DOHH2 (cell line): ENCODE data around the gene TMEFF2.

ENCODE experiments used
- EZH2phosphoT487 ChIP-seq: fragments of 200-600 bp; sonication (generic); IDR thresholded peaks from 2 replicates; pipeline ENCODE4 v1.6.1; 2017; ENCODE audit warnings: borderline replicate concordance, mild to moderate bottlenecking, antibody characterized with exemption, low read length, moderate library complexity, mixed read lengths
- TF ChIP-seq, protein P1 (sequence below): fragments of 200-600 bp; sonication (generic); IDR thresholded peaks from one replicate; pipeline ENCODE4 v1.5.1; 2014; ENCODE audit warnings: antibody characterized with exemption, mild to moderate bottlenecking, low read depth, low read length; ENCODE audit not compliant: poor library complexity, severe bottlenecking

DNA sequence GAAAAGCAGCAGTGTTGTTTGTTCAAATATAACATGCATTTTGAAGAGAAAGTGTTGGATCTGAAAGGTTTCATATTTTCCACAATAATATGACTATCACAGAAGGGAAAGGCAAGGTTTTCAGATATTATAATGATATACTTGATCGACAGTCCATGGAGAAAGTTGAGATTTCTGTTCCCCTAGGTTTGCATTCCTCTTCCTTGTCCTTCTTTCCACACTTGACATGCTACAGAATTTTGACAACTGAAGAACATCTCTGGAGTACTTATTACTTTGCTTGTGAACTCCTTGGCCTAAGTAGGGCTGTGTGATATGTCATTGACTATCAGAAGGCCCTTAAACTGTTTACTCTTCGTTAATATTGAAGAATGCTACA, 46.5 kb downstream of the TMEFF2 start:
- TF ChIP-seq, protein P1, sequence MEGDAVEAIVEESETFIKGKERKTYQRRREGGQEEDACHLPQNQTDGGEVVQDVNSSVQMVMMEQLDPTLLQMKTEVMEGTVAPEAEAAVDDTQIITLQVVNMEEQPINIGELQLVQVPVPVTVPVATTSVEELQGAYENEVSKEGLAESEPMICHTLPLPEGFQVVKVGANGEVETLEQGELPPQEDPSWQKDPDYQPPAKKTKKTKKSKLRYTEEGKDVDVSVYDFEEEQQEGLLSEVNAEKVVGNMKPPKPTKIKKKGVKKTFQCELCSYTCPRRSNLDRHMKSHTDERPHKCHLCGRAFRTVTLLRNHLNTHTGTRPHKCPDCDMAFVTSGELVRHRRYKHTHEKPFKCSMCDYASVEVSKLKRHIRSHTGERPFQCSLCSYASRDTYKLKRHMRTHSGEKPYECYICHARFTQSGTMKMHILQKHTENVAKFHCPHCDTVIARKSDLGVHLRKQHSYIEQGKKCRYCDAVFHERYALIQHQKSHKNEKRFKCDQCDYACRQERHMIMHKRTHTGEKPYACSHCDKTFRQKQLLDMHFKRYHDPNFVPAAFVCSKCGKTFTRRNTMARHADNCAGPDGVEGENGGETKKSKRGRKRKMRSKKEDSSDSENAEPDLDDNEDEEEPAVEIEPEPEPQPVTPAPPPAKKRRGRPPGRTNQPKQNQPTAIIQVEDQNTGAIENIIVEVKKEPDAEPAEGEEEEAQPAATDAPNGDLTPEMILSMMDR, result no peak
- no peak for TF ChIP-seq EZH2phosphoT487
